GM23248 (cell line): Measurements from ENCODE around the gene RRAGC.

ENCODE experiments used
- EZH2 ChIP-seq: fragments of 200-600 bp; sonication (generic); IDR thresholded peaks from 2 replicates; pipeline ENCODE4 v1.6.1; 2018; ENCODE audit warnings: antibody characterized with exemption, mild to moderate bottlenecking; ENCODE audit not compliant: insufficient read depth, poor library complexity, severe bottlenecking
- EZH2phosphoT487 ChIP-seq: fragments of 200-600 bp; sonication (generic); IDR thresholded peaks from 2 replicates; pipeline ENCODE4 v1.6.1; 2018; ENCODE audit warnings: antibody characterized with exemption, moderate library complexity, mild to moderate bottlenecking, low read depth; ENCODE audit not compliant: insufficient read depth

DNA sequence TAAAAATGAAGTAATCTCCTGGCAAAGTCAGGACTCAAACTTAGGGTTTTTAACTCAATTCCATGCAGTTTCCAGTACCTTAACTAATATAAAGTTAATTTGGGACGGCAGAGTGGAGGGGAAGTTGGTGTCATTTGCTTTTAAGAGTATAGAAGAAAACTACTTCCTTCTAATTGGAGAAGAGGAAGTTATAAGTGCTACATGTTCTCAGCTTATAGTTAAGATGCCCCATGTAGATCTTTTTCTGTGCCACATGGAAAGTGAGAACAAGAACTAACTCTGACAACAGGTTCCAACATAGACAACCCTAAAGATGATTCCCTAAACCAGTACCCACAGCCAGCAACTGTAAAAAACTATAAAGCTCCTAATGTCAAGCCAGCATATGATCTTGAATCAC is 11.5 kb downstream of the RRAGC start:
- TF ChIP-seq EZH2phosphoT487 = no peak
- no peak for TF ChIP-seq EZH2
